Measurements from ENCODE around the gene ACCSL.
A peak's percentile ranks its signal among the peaks of the same experiment; 100 is the strongest.

Gene ACCSL

DNA sequence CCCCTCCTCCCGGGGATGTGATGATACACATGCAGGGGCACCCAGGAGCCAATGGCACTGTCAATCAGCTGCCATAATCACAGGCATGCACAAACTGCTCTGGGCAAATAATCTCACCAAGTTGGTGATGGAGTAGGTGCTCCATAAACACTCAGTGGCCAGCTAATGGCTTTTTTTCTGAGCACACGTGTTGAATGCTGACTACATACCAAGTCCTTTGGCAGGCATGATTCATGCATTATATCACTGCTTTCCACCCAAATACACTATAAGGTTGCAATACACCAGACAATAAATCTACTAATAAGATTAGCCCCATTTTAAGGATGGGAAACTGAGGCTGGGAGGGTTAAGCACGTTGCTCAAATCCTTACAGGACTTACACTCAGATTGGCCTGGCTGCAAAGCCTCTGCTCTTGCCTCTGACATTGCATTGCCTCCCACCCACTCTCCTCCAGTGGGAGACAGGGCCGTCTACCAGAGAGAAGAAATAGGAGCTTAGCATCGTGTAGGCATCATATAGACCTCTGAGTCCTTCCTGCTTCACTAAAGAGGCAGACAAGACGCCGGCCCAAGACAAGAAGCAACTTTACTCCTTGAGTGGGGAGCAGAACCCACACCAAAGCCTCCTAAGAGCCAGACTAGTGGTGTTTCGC is 32.7 kb upstream of the ACCSL start:
- no peak overlapping the region for H3K27ac Mint-ChIP-seq

GRCh38 chr11:44015624-44016007 is 32.2 kb upstream of the ACCSL start:
- Mint-ChIP-seq H3K9me3 (no peaks in the 10 kb centered on the region), H3K27ac (no peak overlapping the region), H3K36me3 (no peaks in the 10 kb centered on the region), H3K4me1 (no peaks in the 10 kb centered on the region), H3K27me3 (peaks cover 10% of the 10 kb centered on the region), H3K4me3 (no peak overlapping the region)
- no peak for ATAC-seq

More for the DNA sequence above, 32.7 kb upstream of the ACCSL start:
- no peak for ATAC-seq
- Mint-ChIP-seq H3K4me3 (no peak overlapping the region), H3K9me3 (no peaks in the 10 kb centered on the region), H3K27me3 (peaks cover 11% of the 10 kb centered on the region), H3K36me3 (no peaks in the 10 kb centered on the region), H3K4me1 (no peaks in the 10 kb centered on the region)

DNA sequence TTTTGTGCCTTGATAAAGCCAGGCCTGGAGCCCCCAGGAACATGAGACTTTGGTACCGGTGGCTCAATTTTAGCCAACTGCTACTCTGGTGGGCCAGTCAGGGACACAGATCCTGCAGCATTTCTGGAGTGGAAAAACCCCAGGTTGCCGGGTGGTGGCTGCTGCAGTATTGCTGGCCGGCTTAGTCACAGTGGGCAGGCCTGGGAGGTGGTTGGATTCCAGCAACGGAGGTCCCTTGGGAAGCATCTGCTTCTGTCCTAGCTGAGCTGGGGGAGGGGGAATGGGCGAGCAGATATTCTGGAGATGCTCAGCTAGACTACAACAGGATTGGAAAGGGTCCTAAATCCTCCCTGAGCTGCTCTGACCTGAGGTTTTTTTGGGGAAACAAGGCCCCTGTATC is 31.6 kb upstream of the ACCSL start:
- H3K4me3 Mint-ChIP-seq, result no peak overlapping the region
- no peak for ATAC-seq
- peaks cover 7% of the 10 kb centered on the region for H3K27me3 Mint-ChIP-seq
- no peaks in the 10 kb centered on the region for H3K36me3 Mint-ChIP-seq
- H3K4me1 Mint-ChIP-seq, result no peaks in the 10 kb centered on the region
- H3K27ac Mint-ChIP-seq, result no peak overlapping the region
- H3K9me3 Mint-ChIP-seq, result peaks cover 2% of the 10 kb centered on the region

DNA sequence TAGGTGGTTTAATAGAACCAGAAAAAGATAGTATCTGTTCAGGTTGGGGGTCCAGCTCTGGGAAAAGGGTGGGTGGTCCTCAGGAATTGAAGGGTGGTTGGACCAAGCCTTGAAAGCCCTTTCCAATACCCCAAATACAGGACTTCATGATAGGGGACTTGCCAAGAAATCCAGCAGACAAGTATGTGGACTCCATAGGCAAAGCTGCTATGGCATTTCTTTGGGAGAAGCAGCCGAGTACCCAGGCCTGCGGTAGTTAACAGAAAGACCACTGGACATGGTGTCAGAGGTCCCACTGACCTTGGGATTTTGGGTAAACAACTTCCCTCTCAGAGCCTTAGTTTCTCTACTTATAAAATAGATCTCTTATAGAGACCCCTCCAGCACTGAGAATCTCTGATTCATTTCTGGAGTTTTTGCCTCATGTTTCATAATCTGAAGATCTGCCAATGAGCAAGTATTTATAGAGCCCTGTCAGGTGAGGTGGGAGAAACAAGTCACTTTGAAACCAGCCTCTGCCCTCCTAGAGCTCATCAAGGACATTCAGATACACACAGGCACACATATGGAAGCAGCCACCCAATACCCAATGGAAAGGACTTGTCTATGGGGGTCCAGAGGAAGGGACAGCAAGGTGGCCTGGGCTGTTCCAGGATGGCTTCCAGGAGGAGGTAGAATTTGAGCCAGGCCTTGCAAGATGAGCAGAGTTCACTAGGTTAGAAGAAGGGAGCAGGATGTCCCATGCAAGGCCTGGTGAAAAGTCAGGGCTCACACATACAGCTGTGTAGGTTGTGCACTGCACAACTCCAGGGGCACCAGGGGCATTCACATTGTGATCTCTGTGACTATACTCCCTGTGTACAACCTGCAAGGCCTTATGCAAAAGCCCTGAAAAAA is 31.0 kb upstream of the ACCSL start:
- Mint-ChIP-seq H3K36me3 (no peaks in the 10 kb centered on the region), H3K4me1 (no peaks in the 10 kb centered on the region), H3K4me3 (no peak overlapping the region), H3K9me3 (peaks cover 6% of the 10 kb centered on the region), H3K27ac (no peak overlapping the region), H3K27me3 (peaks cover 9% of the 10 kb centered on the region)
- peak; percentile 4 for ATAC-seq

GRCh38 chr11:44017443-44018126 is 30.2 kb upstream of the ACCSL start:
- Mint-ChIP-seq H3K27ac (no peak overlapping the region), H3K9me3 (peaks cover 12% of the 10 kb centered on the region), H3K4me1 (no peaks in the 10 kb centered on the region), H3K27me3 (peaks cover 17% of the 10 kb centered on the region), H3K4me3 (no peak overlapping the region), H3K36me3 (no peaks in the 10 kb centered on the region)
- ATAC-seq, result no peak

- Mint-ChIP-seq H3K36me3 (no peaks in the 10 kb centered on the region), H3K9me3 (peaks cover 13% of the 10 kb centered on the region), H3K4me1 (no peaks in the 10 kb centered on the region), H3K27me3 (peaks cover 22% of the 10 kb centered on the region), H3K4me3 (no peak overlapping the region), H3K27ac (no peak overlapping the region)
- ATAC-seq, result peak; percentile 39
These were observed 29.7 kb upstream of the ACCSL start for GRCh38 chr11:44018127-44018521.

DNA sequence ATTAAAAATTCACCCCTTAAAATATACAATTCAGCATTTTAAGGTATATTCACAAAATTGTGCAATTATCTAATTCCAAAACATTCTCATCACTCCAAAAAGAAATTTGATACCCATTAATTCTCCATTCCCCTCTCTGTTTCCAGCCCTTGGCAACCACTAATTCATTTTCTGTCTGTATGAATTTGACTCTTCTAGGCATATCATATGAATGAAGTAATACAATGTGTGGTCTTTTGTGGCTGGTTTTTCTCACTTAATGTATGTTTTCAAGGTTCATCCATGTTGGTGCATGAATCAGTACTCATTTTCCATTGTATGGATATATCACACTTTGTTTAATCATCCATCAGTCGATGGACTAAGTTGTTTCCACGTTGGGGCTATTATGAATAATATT is 29.0 kb upstream of the ACCSL start:
- no peak for ATAC-seq
- H3K4me1 Mint-ChIP-seq, result no peaks in the 10 kb centered on the region
- no peaks in the 10 kb centered on the region for H3K36me3 Mint-ChIP-seq
- no peak overlapping the region for H3K4me3 Mint-ChIP-seq
- H3K27ac Mint-ChIP-seq, result no peak overlapping the region
- peaks cover 29% of the 10 kb centered on the region for H3K27me3 Mint-ChIP-seq
- peaks cover 16% of the 10 kb centered on the region for H3K9me3 Mint-ChIP-seq

- peaks cover 68% of the 10 kb centered on the region for H3K27me3 Mint-ChIP-seq
- no peak for ATAC-seq
- peaks cover 21% of the 10 kb centered on the region for H3K9me3 Mint-ChIP-seq
- no peaks in the 10 kb centered on the region for H3K4me1 Mint-ChIP-seq
- H3K27ac Mint-ChIP-seq, result no peak overlapping the region
- H3K4me3 Mint-ChIP-seq, result no peak overlapping the region
- no peaks in the 10 kb centered on the region for H3K36me3 Mint-ChIP-seq
These were observed 22.8 kb upstream of the ACCSL start for GRCh38 chr11:44024977-44025376.

DNA sequence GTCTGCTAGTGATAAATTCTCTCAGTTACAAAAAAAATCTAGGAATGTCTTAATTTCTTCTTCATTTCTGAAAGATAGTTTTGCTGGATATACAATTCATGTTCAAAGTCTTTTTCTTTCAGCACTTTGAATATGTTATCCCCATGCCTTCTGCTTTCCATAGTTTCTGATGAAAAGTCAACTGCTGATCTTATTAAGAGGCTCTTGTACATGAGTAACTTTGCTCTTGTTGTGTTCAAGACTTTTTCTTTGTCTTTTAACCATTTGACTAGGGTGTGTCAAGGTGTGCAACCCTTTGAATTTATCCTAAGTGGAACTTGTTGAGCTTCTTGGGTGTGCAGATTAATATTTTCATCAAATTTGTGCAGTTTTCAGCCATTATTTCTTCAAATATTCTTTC is 22.1 kb upstream of the ACCSL start:
- no peaks in the 10 kb centered on the region for H3K36me3 Mint-ChIP-seq
- ATAC-seq, result no peak
- no peaks in the 10 kb centered on the region for H3K4me1 Mint-ChIP-seq
- H3K27me3 Mint-ChIP-seq, result peaks cover 75% of the 10 kb centered on the region
- H3K9me3 Mint-ChIP-seq, result peaks cover 21% of the 10 kb centered on the region
- H3K27ac Mint-ChIP-seq, result no peak overlapping the region
- no peak overlapping the region for H3K4me3 Mint-ChIP-seq

DNA sequence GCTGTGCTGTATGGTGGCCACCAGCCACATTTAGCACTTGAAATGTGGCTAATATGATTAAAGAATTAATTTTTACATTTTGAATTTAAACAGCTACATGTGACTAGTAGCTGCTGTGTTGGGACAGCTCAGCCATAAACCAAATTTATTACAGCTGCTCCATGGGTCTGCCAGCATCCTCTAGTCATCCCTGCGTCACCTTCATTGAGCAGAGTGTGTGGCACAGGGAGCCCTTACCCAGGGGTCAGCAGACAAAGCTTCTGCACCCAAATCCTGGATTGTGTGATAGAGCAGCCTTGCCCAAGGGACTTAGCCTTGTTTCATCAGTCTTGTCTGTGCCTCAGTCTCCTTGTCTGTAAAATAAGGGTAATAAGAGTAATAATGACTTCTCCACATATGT is 19.4 kb upstream of the ACCSL start:
- Mint-ChIP-seq H3K36me3 (no peaks in the 10 kb centered on the region), H3K27me3 (peaks cover 77% of the 10 kb centered on the region), H3K4me1 (no peaks in the 10 kb centered on the region), H3K4me3 (no peak overlapping the region), H3K27ac (no peak overlapping the region), H3K9me3 (peaks cover 5% of the 10 kb centered on the region)
- no peak for ATAC-seq

GRCh38 chr11:44028816-44029506 is 18.8 kb upstream of the ACCSL start:
- Mint-ChIP-seq H3K4me1 (no peaks in the 10 kb centered on the region), H3K27ac (no peak overlapping the region), H3K9me3 (peaks cover 4% of the 10 kb centered on the region), H3K36me3 (no peaks in the 10 kb centered on the region), H3K4me3 (no peak overlapping the region), H3K27me3 (peaks cover 76% of the 10 kb centered on the region)
- ATAC-seq, result no peak

DNA sequence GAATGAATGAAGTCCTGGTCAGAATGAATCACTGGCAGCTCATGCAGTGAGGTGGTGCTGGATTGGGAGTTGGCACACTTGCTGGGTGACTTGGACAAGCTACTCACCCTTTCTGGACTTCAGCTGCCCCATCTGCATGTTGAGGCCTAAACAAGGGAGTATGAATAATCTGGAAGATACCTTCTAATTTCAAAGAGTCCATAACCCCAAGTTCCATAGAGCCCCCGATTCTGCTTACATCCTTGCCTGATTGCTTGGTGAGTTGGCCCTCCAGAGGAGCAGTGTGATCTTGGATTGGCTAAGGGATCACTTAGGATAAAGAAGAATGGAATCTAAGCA is 18.3 kb upstream of the ACCSL start:
- Mint-ChIP-seq H3K9me3 (peaks cover 4% of the 10 kb centered on the region), H3K4me3 (no peak overlapping the region), H3K36me3 (no peaks in the 10 kb centered on the region), H3K27ac (no peak overlapping the region), H3K4me1 (no peaks in the 10 kb centered on the region), H3K27me3 (peaks cover 76% of the 10 kb centered on the region)
- ATAC-seq, result no peak

- H3K27me3 Mint-ChIP-seq, result peaks cover 76% of the 10 kb centered on the region
- no peaks in the 10 kb centered on the region for H3K36me3 Mint-ChIP-seq
- H3K4me3 Mint-ChIP-seq, result no peak overlapping the region
- no peak overlapping the region for H3K27ac Mint-ChIP-seq
- H3K4me1 Mint-ChIP-seq, result no peaks in the 10 kb centered on the region
- peaks cover 4% of the 10 kb centered on the region for H3K9me3 Mint-ChIP-seq
- ATAC-seq, result no peak
These were observed 17.5 kb upstream of the ACCSL start for GRCh38 chr11:44029977-44030911.

DNA sequence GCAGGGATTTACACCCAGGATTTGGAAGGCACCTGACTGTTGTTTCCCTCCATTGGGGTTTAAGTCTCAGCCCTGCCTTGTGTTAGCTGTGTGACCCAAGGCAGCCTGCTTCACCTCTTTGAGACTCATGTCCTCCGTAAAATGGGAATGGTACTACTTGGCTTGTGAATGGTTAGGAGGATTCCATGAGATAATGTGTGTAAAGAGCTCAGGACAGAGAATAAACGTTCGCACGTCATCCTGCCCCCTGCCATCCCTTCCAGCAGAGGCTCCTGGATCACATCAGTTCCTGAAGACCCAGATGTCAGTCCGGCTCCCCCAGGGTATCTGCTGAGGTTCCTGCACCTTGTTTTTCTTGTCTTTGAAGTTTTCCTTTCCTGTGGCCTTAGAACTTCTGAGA is 16.8 kb upstream of the ACCSL start:
- no peak for ATAC-seq
- H3K36me3 Mint-ChIP-seq, result no peaks in the 10 kb centered on the region
- H3K27me3 Mint-ChIP-seq, result peaks cover 72% of the 10 kb centered on the region
- no peak overlapping the region for H3K27ac Mint-ChIP-seq
- no peaks in the 10 kb centered on the region for H3K4me1 Mint-ChIP-seq
- H3K4me3 Mint-ChIP-seq, result no peak overlapping the region
- peaks cover 3% of the 10 kb centered on the region for H3K9me3 Mint-ChIP-seq

Data from stimulated activated memory B cell treated with anti-CD40 and anti-IgM and Interleukin-4, amounts not matched to agents 10 μg/mL and 1 μg/mL and 100 μg/mL, for 72 hours (primary cell).